GM19239 (cell line): Measurements from ENCODE around the gene CHST11.

Experiments used
- DNase-seq: peaks from one replicate; pipeline ENCODE4 v3.0.0; 2011; ENCODE audit warnings: low spot score; ENCODE audit not compliant: insufficient read length
- FAIRE-seq: peaks from 2 replicates; lab custom pipeline; 2011; peaks lifted over from hg19 to GRCh38; lab: Jason Lieb, UNC

CHST11 gene

DNA sequence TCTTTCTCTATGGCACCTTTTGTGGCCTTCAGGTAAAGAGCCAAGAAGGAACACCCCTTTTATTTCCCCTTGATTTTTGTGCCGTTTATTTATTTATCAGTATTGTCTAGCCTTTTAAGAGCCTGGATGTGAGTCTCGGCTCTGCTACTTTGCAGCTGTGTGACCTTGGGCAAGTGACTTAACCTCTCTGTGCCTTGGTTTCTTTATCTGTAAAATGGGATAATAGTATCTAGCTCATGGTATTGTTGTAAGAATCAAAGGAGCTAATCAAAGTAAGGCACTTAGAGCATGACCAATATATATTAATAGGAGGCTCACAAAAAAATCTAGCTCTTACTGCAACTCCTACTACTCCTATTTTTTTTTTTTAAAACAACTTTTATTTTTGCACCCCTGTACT lies 179.7 kb downstream of the CHST11 start:
- DNase-seq (no peak), FAIRE-seq (peak; percentile 28)

DNA sequence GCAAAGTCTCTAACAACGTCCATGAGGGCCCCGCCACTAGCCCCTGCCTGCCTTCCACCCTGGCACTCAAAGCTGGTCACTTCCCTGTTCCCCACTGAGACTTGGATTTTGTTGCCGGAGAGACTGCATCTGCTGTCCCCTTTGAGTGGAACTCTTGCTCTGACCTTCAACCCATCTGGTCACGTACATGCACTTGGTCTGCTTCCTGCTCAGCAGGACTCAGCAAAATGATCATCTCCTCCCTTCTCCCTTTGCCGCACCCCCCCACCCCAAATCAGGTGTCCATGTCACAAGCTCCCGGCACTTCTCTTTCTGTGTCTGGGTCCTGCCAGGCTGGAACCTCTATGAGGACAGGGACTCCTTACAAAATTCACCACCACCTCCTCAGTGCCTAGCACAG lies 180.9 kb downstream of the CHST11 start:
- DNase-seq = no peak
- no peak for FAIRE-seq

DNA sequence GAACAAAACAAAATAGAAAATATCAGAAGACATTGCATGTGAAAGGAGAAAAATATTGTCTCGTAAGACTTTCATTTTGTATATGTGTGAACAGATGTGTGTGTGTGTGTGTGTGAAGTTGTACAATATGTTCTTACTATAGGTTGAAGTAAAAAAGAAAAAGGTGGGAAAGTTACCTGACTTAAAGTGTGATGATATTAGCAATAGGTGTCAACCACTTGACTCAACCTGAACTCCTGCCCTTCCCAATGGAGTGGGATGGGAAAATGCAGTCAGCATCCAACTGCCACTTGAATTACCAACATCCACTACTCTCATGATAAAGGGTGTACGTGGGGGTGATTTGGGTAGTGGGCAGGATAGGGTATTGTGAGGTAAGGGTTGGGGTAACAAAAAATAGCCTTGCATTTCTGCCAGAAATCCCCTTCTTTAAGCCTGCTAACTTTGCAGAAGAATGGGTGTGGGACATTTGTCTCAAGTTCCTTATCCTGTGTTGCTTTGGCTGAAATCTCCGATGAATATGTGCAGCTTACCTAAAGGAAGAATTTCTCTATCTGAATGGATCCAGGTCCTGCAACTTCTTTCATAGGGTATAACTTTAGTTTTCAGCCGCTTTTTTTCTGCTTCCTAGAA lies 181.6 kb downstream of the CHST11 start:
- DNase-seq = no peak
- FAIRE-seq = no peak

DNA sequence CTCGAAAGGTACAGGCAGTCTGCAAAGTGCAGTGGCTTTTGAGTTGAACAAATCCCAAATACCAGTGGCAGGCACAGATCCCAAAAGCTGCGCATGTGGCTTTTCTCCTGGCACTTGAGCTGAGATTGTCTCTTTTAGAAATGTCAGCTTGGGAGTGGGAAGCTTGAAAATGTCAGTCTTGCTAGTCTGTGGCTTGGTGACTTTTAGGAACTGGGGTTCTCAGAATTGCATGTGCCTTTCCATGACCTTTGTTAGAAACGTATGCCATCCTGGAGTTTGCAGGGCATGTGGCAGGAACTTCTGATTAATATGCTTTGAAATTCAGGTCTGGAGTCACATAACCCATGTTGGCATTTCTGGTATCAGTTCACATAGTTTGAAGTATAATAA lies 182.1 kb downstream of the CHST11 start:
- FAIRE-seq (no peak), DNase-seq (no peak)

DNA sequence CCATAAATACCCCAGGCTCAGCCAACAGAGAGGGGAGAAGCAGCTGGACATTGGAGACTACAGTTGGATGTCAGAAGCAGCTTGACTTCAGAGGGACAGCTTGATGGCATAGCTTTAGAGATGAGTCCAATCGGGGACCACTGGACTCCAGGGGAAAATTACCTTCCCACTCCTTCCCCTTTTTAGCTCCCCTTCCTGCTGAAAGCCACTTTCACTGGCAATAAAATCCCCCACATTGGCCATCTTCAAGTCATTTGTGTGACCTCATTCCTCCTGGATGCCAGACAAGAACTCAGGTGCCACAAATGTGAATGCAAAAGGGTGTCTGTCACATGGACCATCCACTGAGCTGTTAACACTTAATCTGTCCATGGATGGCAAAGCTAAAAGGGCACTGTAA lies 184.2 kb downstream of the CHST11 start:
- FAIRE-seq (no peak), DNase-seq (no peak)

DNA sequence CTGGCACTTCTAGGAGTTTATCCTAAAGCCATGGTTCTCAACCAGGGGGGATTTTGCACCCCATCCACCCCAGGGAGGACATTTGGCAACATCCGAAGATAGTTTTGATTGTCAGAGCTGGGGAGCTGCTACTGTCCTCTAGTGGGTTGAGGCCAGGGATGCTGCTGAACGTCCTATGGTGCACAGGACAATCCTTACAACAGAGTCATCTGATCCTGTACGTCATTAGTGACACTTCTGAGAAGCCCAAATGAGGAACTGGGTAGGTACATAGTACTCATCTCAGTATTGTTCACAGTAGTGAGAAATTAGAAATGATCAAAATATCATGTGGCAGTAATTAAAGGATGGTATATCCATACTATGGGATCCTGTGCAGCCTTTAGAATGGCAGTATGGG lies 185.1 kb downstream of the CHST11 start:
- FAIRE-seq (peak; percentile 85), DNase-seq (peak; percentile 53)

DNA sequence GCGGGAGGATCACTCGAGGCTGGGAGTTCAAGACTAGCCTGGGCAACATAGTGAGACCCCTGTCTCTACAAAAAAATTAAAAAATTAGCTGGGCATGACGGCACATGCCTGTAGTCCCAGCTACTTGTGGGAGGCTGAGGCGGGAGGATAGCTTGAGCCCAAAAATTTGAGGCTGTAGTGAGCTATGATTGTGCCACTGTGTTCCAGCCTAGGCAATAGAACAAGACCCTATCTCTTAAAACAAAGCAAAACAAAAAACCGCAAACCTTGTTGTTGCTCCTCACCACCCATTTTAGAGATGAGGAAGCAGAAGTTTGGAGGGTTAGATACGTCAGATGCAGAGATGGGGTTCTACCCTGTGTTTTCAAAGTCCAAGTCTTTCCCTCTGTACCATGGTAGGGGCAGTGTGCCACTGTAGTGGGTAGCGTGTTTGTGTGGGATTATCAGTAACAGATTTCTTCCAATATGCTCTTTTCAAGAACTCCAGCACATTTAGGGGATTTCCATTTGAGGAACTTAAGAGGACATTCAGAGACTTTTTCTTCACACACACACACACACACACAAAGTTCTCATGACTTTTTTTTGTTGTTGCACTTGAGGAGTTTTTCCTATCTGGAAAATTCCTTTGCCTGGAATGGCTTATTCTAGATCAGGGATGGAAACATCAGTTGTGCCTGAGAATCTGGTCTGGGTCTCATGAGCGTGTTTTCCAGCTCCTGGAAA lies 186.5 kb downstream of the CHST11 start:
- FAIRE-seq (peak; percentile 87), DNase-seq (no peak)

DNA sequence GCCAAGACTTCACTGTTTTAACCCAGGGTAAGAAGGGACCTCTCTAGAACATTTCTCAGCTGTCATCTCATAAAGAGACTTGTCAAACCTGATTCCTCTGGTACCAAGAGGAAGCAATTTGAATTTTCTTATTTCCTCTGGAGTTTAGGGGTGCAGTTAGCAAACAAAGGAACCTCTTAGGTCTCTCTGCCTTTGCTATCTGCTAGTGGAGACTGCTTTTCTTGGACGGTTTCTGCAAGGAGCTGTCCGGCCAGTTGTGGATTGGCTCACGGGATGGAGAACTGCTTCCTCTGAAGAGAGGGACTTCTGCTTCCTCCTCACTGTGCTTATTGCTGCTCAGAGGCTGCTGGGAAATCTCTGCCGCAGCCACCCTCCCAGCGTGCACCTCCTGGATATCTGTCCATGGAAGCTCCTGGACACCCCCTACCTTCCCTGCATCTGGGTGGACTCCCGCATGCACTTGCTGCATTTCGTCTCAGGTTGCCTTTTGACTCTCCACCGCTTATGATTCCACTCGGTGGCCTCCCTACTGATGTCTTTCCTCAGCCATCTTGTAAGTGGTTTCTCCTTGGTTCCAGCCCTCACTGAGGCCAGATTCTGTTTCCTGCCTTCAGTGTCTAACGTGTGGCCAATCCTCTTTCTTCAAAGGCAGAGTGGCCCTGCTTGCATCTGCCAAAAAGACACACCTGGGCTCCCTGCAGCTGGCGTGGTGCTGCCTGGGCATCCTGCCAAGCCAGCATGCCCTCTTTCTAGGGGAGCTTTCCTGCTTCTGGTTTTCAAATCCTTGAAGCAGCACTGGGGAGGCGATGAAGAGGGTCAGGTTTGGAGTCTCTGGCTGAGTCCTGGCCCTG lies 187.3 kb downstream of the CHST11 start:
- DNase-seq (no peak), FAIRE-seq (peak; percentile 80)

DNA sequence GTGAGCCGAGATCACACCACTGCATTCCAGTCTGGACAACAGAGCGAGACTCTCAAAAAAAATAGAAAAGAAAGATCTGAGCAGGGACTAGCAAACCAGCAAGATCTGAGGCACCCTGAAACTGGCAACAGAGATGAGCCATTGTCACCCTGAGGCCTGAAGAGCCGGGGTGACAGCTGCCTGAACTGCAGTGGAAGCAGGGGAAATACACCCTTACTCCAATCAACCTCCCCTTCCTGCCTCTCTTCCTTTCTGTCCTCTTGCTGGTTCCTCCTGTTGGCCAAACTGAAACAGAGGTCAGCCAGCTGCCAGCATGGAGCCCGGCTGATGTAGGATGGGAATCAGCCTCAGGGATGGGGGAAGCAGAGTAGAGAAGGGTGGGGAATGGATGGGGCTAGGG lies 192.0 kb downstream of the CHST11 start:
- FAIRE-seq (no peak), DNase-seq (no peak)

DNA sequence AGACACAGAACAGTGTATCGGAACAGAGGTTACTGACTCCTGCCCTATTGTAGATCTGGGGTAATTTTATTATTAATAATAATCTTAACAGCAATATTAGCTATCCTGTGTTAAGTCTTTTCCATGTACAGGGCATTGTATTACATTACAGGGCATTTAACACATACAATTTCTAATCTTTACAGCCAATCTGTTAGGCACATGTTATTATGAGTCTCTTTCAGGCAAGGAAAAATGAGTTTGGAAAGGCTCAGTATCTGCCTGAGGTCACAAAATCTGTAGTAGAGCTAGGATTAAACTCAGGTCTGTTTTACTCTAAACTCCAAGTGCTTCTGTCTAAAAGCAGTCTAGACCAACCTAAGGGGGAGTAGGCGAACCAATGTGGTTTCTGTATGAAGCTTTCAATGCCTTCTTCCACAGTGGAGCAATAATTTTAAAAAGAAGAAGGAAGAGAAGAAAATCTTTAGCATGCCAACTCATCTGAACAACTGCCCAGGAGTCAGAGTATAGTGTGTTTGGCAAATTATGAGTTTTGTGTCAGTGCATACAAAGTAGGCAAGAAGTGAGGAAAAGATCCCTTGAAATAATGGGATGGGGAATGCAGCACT lies 192.6 kb downstream of the CHST11 start:
- DNase-seq = no peak
- no peak for FAIRE-seq

DNA sequence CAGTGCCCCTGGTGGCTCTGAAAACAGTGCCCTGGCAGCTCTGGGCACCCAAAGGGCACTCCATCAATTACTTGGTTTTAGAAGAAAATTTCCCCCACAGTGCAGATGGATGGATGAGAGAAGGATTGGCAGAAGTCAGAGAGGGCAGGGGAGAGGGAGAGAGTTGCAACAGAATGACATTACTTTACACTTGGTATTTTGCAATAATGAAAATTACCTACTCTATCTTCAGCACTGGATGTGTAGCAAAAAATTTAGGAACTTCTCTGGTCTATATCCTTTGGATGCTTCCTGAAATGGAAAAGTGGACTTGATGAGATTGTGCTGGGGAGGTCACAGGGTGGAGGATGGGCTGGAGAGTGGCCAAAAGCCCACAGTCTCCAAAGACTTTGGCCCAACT lies 193.2 kb downstream of the CHST11 start:
- DNase-seq (no peak), FAIRE-seq (no peak)

DNA sequence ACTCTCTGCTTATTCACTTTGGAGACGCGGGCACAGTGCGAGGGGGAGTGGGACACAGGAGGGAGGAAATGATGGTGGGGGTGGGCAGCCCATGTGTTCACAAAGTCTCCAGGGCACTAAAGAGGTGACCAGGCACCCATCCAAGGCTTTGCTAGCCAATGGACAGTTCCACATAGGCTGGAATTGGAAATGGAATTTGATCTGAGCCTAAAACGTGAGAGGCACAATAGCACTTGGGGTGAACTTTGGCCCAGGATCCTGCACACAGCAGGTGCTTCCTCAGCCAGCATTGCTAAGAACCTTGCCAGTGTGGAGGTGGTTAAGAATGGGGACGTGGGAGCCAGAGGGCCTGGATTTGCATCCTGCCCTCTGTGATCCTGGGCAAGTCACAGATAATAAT lies 193.8 kb downstream of the CHST11 start:
- DNase-seq (no peak), FAIRE-seq (no peak)

DNA sequence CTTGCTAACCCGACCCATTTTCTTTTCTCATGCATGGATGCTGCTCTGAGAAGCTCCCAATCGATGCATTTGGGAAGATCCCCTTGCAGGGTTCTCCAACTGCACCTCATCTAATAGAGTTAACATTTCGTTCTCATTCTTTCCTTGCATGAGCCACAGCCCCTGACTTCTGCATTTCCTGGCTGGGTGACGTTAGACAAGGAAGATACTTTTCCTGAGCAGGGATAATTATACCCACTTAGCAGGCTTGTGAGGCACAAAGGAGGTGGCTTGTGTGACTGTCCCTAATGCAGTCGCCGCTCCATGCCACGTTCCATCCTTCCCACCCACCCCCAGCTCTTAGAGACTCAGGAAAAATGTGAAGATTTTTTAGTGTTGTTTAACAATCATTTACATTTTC lies 195.1 kb downstream of the CHST11 start:
- FAIRE-seq (no peak), DNase-seq (no peak)

DNA sequence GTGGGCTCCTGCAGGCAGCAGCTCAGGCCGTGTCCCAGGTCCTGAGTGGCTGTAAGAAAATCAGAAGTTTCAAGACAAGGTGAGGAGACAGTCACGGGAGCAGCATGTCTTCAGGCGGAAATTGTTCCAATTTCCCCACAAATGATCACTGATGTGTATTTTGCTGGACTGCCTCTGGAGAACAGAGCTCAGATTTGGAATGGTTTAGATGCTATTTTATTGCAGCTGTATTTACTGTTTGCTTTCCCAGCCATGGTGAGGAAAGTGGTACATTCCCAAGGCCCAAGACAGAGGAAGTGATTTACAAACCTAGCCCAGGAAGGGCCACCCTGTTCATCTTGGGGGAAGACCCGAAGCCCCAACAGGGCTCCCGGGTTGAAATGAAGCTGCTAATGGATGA lies 195.6 kb downstream of the CHST11 start:
- FAIRE-seq (no peak), DNase-seq (no peak)

DNA sequence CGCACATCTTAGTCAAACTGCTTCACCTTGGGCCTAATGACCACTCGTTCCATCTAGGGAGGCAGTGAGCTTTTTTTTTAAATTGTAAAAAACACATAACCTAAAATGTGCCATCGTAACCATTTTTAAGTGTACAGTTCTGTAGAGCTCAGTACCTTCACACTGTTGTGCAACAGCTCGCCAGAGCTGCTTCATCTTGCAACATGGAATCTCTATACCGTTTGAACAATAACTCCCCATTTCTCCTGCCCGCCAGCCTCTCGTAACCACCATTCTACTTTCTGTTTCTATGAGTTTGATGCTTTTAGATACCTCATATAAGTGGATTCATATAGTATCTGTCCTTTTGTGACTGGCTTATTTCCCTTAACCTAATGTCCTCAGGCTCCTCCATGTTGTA lies 196.2 kb downstream of the CHST11 start:
- FAIRE-seq (no peak), DNase-seq (no peak)

DNA sequence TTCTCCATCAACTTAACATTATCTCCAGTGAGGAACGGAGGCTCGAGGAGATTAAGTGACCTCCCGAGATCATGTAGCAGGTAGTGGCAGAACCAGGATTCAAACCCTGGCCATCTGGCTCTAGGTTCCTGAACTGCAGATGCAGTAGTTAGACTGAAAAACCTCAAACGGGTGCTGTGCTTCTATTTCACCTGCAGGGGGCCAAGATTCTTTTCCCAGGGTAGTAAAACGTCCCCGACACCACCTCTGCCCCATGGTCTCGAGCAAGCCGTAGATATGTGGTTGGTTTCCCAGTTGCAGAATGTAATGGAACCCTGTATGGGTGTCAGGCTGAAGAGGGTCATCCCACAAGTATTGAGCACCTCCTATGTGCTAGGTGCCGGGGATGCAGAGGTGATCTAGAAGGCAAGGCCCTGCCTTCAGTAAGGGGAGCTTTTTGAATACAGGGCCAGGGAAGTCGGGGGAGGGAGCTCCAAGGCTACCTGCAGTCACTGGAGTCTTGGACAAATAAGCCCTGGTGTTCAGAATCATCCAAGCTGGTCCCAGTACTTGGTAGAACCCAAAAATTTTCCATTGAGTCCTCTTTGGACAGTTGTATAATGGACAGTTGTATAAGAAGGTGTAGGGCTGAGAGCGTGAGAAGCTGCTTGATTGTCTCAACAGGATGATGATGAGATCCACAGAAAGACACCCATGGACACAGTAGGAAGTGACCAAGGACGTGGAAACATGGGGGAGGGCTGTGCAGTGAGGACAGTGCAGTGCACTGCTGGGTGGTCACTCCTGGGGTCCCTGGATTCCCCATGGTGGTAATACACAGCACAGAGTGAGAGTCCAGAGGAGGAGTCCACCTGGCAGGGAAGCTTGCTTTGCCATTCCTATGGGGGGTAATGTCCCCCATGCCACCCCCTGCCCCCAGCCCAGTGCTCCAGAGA lies 197.2 kb downstream of the CHST11 start:
- DNase-seq = no peak
- FAIRE-seq = no peak

DNA sequence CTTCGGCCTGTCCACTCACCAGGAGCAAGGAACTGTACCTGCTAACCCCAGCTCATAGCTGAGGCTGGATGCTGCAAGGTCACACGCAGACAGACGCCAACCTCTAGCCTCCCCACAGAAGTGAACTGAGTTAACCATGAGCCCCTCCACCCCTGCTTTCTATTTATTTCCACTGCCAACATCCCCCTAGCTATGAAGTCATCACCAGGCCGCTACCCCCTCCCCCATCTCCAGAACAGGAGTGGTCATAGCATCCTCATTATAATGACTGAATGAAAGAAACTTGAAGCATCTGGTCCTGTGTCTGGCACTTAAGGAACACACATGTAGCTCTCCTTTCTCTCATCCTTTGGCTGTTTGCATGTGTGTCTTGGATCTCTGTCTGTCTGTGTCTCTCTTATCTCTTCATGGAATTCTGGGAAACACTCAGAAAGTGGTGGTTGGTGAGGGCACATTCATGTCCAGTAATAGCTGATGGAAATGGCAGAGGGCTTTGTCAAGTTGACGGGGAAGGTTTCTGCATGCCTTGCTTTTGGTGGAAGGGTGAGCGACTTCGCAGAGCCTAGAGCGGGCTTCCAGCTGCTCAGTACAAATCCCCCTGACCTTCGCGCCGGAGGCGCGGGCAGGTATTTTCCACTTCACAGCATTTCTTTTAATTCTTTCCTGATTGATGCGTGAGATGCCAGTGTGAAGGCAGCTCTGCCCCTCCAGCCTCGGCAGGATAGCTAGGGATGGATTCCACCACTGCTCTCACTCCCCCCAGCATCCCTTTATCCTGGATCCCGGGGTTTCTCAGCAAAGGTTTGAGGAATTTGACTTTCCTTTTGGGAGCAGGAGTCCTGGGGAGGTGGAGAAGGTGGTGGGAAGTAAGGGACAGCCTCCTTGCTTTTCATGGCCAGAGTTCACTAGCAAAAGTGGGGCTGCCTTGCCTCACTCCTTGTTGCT lies 198.2 kb downstream of the CHST11 start:
- DNase-seq (no peak), FAIRE-seq (no peak)

DNA sequence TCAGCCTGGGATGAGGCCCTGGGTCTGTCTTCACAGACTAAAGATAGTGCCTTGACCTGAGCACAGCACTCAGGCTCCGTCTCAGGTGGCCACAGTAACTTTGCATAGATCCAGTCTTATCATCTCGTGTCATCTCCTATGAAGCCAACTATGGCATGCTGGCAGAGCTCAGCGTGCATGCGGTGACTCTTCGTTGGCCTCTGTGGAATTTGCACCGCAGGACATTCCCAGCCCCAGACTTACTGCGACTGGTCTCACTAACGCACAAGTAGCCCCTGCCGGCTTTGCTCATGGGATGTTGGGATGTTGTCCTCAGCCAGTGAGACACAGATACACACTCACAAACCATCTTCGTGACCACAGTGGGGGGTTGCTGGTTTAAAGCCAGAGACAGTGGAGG lies 199.6 kb downstream of the CHST11 start:
- no peak for DNase-seq

DNA sequence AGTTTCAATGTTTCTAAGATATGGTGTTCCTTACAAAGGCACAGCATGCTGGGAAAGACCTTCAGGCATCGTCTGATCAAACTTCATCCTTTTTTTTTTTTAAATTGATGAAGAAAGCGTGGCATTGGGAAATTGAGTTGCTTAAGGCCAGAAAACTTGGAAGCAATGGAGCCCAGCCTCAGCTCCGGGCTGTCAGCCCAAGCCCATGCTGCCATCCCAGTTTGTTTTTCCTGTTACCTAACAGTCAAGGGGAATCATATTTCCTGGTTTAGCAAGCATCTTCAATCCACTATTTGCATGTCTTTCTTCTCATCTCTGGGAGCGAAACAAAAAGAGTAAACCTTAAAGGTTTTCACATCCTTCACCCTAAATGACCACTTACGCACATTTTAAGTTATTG lies 200.2 kb downstream of the CHST11 start:
- no peak for FAIRE-seq
- no peak for DNase-seq

More for the DNA sequence above, 199.6 kb downstream of the CHST11 start:
- FAIRE-seq = no peak
